GOT3 (cell line): ENCODE data around the gene TIMM29.
A peak's percentile ranks its signal among the peaks of the same experiment; 100 is the strongest.
"Not testable (repeated sequence)": the region's sequence is repeated elsewhere in the genome, so short reads cannot be mapped to it uniquely, and the experiment has no call there.

Experiments used
- DNase-seq: peaks from one replicate; lab custom pipeline; 2025; ENCODE audit warnings: mixed read lengths; lab: John Stamatoyannopoulos, UW

Gene TIMM29

GRCh38 chr19:10912619-10913018 is 16.0 kb upstream of the TIMM29 start:
- no peak for DNase-seq

GRCh38 chr19:10913716-10914340 is 14.8 kb upstream of the TIMM29 start:
- no peak for DNase-seq

- peak; percentile 36 for DNase-seq
Observed at GRCh38 chr19:10915130-10916091, 13.2 kb upstream of the TIMM29 start.

GRCh38 chr19:10916602-10917001 is 12.0 kb upstream of the TIMM29 start:
- DNase-seq, result no peak

- no peak for DNase-seq
Observed at GRCh38 chr19:10918359-10918758, 10.3 kb upstream of the TIMM29 start.

- DNase-seq, result no peak
Observed at GRCh38 chr19:10919352-10920287, 9.0 kb upstream of the TIMM29 start.

- no peak for DNase-seq
Observed at GRCh38 chr19:10920288-10920655, 8.3 kb upstream of the TIMM29 start.

- DNase-seq, result no peak
Observed at GRCh38 chr19:10920781-10921180, 7.8 kb upstream of the TIMM29 start.

GRCh38 chr19:10921199-10921909 is 7.3 kb upstream of the TIMM29 start:
- DNase-seq, result no peak

- DNase-seq, result no peak
Observed at GRCh38 chr19:10921910-10922637, 6.5 kb upstream of the TIMM29 start.

- no peak for DNase-seq
Observed at GRCh38 chr19:10922638-10923014, 6.0 kb upstream of the TIMM29 start.

- no peak for DNase-seq
Observed at GRCh38 chr19:10923260-10924112, 5.1 kb upstream of the TIMM29 start.

GRCh38 chr19:10924597-10924996 is 4.0 kb upstream of the TIMM29 start:
- no peak for DNase-seq

- no peak for DNase-seq
Observed at GRCh38 chr19:10927730-10928562, 665 bp upstream of the TIMM29 start.

GRCh38 chr19:10929402-10929794 is 787 bp downstream of the TIMM29 start:
- DNase-seq, result no peak

- DNase-seq, result no peak
Observed at GRCh38 chr19:10935371-10936059, 6.9 kb downstream of the TIMM29 start.

- DNase-seq, result no peak
Observed at GRCh38 chr19:10936661-10937084, 8.1 kb downstream of the TIMM29 start.

GRCh38 chr19:10941649-10942048 is 13.0 kb downstream of the TIMM29 start:
- DNase-seq, result not testable (repeated sequence)
